Hepatocyte (in vitro differentiated cells): ENCODE data around the gene TMPRSS11D. TPM values are rescaled to one million over a fixed set of nuclear protein-coding genes. Genes with fewer than 3 reads are reported as not detected.

ENCODE experiments used
- DNase-seq: peaks from one replicate; pipeline ENCODE4 v3.0.0-alpha.2; 2016; ENCODE audit warnings: low spot score
- H2AFZ ChIP-seq: fragments of 200-600 bp; sonication (generic); 2 replicates; pipeline ENCODE4 v1.6.0; 2016; ENCODE audit warnings: antibody characterized with exemption, mild to moderate bottlenecking
- H3K27ac ChIP-seq: fragments of 200-600 bp; sonication (generic); 2 replicates; pipeline ENCODE4 v1.5.1; 2016; ENCODE audit warnings: mild to moderate bottlenecking
- H3K27me3 ChIP-seq: fragments of 200-600 bp; sonication (generic); 2 replicates; pipeline ENCODE4 v1.6.1; 2016
- H3K36me3 ChIP-seq: fragments of 200-600 bp; sonication (generic); replicated peaks from 2 replicates; pipeline ENCODE4 v1.5.1; 2016; ENCODE audit warnings: low read depth; ENCODE audit not compliant: insufficient read depth
- H3K4me1 ChIP-seq: fragments of 200-600 bp; sonication (generic); 2 replicates; pipeline ENCODE4 v1.5.1; 2016; ENCODE audit warnings: mild to moderate bottlenecking, moderate library complexity; ENCODE audit not compliant: insufficient read depth
- H3K4me2 ChIP-seq: fragments of 200-600 bp; sonication (generic); 2 replicates; pipeline ENCODE4 v1.6.0; 2016
- H3K4me3 ChIP-seq: fragments of 200-600 bp; sonication (generic); 2 replicates; pipeline ENCODE4 v1.5.1; 2016; ENCODE audit warnings: mild to moderate bottlenecking
- H3K79me2 ChIP-seq: fragments of 200-600 bp; sonication (generic); 2 replicates; pipeline ENCODE4 v1.6.0; 2017; ENCODE audit warnings: mild to moderate bottlenecking
- H3K9me2 ChIP-seq: fragments of 200-600 bp; sonication (generic); replicated peaks from 2 replicates; pipeline ENCODE4 v1.6.0; 2017; ENCODE audit warnings: mild to moderate bottlenecking; ENCODE audit not compliant: insufficient read depth
- H3K9me3 ChIP-seq: fragments of 200-600 bp; sonication (generic); 2 replicates; pipeline ENCODE4 v1.5.1; 2016; ENCODE audit warnings: low read depth, mild to moderate bottlenecking
- H4K20me1 ChIP-seq: fragments of 200-600 bp; sonication (generic); 2 replicates; pipeline ENCODE4 v1.6.0; 2016; ENCODE audit warnings: mild to moderate bottlenecking; ENCODE audit not compliant: insufficient read depth, poor library complexity, severe bottlenecking
- CTCF ChIP-seq: fragments of 200-600 bp; sonication (generic); IDR thresholded peaks from 2 replicates; pipeline ENCODE4 v1.5.1; 2016; ENCODE audit warnings: antibody characterized with exemption, mild to moderate bottlenecking; ENCODE audit not compliant: poor library complexity
- EZH2 ChIP-seq: fragments of 200-600 bp; sonication (generic); IDR thresholded peaks from 2 replicates; pipeline ENCODE4 v1.6.1; 2016; ENCODE audit warnings: antibody characterized with exemption, mild to moderate bottlenecking, borderline replicate concordance
- EZH2phosphoT487 ChIP-seq: fragments of 200-600 bp; sonication (generic); IDR thresholded peaks from one replicate; pipeline ENCODE4 v1.6.1; 2018; ENCODE audit warnings: antibody characterized with exemption, mild to moderate bottlenecking, low read depth, moderate library complexity; ENCODE audit not compliant: unreplicated experiment, severe bottlenecking
- WGBS: methylation state at CpG from one replicate; pipeline ENCODE4 v1.1.6; 2016; ENCODE audit warnings: low lambda C conversion rate; ENCODE audit errors: missing lambda C conversion rate; 5-methylcytosine and 5-hydroxymethylcytosine counted together
- polyA plus RNA-seq: library from polyadenylated mRNA; unstranded; fragments of >200 nt; fragmentation: Nextera tagmentation; extraction: Ambion mirVana; gene quantifications from 2 replicates; pipeline ENCODE4 v1.2.1, GENCODE V29; 2016
- total RNA-seq: library from RNA; depleted of rRNA; stranded (reverse); fragments of >200 nt; gene quantifications from 2 replicates; pipeline ENCODE4 v1.2.3, GENCODE V29; 2014

Gene TMPRSS11D
- total and polyA plus RNA-seq, 2 experiments from 2014 or later: 0.23 TPM; not detected in 1

GRCh38 chr4:67776746-67777145 is 107.1 kb downstream of the TMPRSS11D start:
- DNase-seq: no peak
- Histone ChIP-seq H3K9me3 (no peaks in the 10 kb centered on the region), H3K9me2 (no peaks in the 10 kb centered on the region), H3K27me3 (no peaks in the 10 kb centered on the region), H3K4me3 (no peak overlapping the region), H4K20me1 (no peaks in the 10 kb centered on the region), H3K79me2 (no peaks in the 10 kb centered on the region), H3K36me3 (no peaks in the 10 kb centered on the region), H3K4me1 (no peaks in the 10 kb centered on the region), H3K4me2 (no peak overlapping the region), H2AFZ (no peak overlapping the region), H3K27ac (no peak overlapping the region)
- 12% methylated on average over 1 of the region's 1 CpG for WGBS
- no peak for TF ChIP-seq EZH2
- TF ChIP-seq EZH2phosphoT487: no peak
- TF ChIP-seq CTCF: no peak

Other genes with a start within 250 kb of the TMPRSS11D start
- 96.1 and 123 TPM in 2 replicates for gene UBA6, start 182.8 kb downstream of the TMPRSS11D start, total RNA-seq
- 13.3 and 15.8 TPM in 2 replicates for gene UBA6, start 182.8 kb downstream of the TMPRSS11D start, polyA plus RNA-seq
- gene GNRHR, start 129.6 kb downstream of the TMPRSS11D start, total RNA-seq: not detected in 2 replicates
- not detected in 2 replicates for gene GNRHR, start 129.6 kb downstream of the TMPRSS11D start, polyA plus RNA-seq
- 0.08 and 0.10 TPM in 2 replicates for gene TMPRSS11A, start 79.5 kb upstream of the TMPRSS11D start, total RNA-seq
- 0.07 TPM in 1 of 2 replicates, not detected in the other for gene TMPRSS11A, start 79.5 kb upstream of the TMPRSS11D start, polyA plus RNA-seq
- gene TMPRSS11F, start 245.9 kb upstream of the TMPRSS11D start, total RNA-seq: 0.07 and 0.68 TPM in 2 replicates
- gene TMPRSS11F, start 245.9 kb upstream of the TMPRSS11D start, polyA plus RNA-seq: 0.50 TPM in 1 of 2 replicates, not detected in the other